Duodenal mucosa (tissue), 2 donors: Measurements from ENCODE around the gene SDK1.

Source experiments
- H3K27ac ChIP-seq: one replicate; pipeline ENCODE4 v1.7.0; 2013; ENCODE audit warnings: low read depth, low read length
- H3K27me3 ChIP-seq, 2 donors: one replicate each; pipeline ENCODE4 v1.7.0; 2013; ENCODE audit warnings: low read length in 2 of 2, control low read depth in 1 of 2; ENCODE audit not compliant: insufficient read depth in 2 of 2, control insufficient read depth in 1 of 2
- H3K36me3 ChIP-seq, 2 donors: one replicate each; pipeline ENCODE4 v1.7.0; 2013; ENCODE audit warnings: low read length in 2 of 2, control low read depth in 1 of 2; ENCODE audit not compliant: insufficient read depth in 2 of 2, control insufficient read depth in 1 of 2
- H3K4me1 ChIP-seq, 2 donors: one replicate each; pipeline ENCODE4 v1.7.0; 2013; ENCODE audit warnings: low read length in 2 of 2, control low read depth in 1 of 2; ENCODE audit not compliant: insufficient read depth in 2 of 2, control insufficient read depth in 1 of 2
- H3K4me3 ChIP-seq, 2 donors: one replicate each; pipeline ENCODE4 v1.7.0; 2013; ENCODE audit warnings: low read length in 2 of 2, low read depth in 1 of 2
- H3K9ac ChIP-seq, 2 donors: one replicate each; pipeline ENCODE4 v1.7.0; 2013; ENCODE audit warnings: low read length in 2 of 2, low read depth in 1 of 2
- H3K9me3 ChIP-seq, 2 donors: one replicate each; pipeline ENCODE4 v1.7.0; 2013; ENCODE audit warnings: low read length in 2 of 2, control low read depth in 1 of 2; ENCODE audit not compliant: control insufficient read depth in 1 of 2

Gene SDK1

DNA sequence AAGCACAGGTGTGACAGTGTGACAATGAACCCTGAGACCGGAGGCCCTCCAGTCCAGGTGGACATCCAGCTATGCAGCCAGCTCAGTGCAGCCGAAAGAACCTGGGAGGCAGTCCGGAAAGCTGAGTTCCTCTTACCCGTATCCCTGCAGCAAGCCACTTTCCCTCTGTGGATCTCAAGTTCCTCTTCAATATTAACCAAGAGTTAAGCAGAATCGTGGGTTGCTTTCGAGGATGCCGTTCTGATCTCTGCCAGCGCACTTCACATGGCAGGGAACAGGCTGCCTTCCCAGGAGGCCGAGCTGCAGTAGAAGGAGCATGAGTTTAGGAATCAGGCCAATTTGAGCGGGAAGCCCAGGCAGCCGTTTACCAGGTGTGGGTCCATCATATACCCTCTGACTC is 591.6 kb downstream of the SDK1 start:
- H3K9me3 ChIP-seq: no peaks in the 10 kb centered on the region
- H3K27me3 ChIP-seq: no peaks in the 10 kb centered on the region
- no peaks in the 10 kb centered on the region for H3K36me3 ChIP-seq
- H3K9ac ChIP-seq: no peak overlapping the region
- no peak overlapping the region for H3K4me3 ChIP-seq
- H3K4me1 ChIP-seq: no peaks in the 10 kb centered on the region
- no peak overlapping the region for H3K27ac ChIP-seq

DNA sequence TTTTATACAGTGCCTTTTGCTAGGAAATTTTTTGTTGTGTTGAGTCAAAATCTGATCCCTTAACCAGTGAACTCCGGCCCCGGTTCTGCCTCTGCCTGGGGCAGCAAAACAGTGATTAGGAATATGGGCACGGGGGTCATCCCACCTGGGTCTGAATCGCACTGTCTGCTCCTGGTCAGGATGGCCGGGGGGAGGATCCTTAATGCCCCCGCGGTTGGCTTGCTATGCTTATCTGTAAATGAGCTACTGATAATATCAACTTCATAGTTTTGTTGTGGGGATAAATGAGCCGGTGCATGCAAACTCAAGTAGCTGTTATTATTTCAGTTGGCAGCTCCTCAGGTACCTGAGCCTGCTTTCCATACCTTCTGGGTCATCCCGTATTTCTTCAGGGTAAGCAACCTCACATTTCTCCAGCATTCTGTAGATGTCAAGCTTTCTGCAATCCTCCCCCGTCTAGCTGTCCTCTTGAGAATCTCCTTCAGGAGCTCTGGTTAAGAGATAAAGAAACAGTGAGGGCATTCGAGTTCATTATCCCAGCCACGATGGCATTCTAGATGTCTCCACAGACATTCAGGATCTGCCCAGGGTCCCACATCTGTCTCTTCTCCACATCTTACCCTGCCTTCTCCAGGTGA is 592.2 kb downstream of the SDK1 start:
- Histone ChIP-seq H3K27me3 (no peaks in the 10 kb centered on the region), H3K9me3 (no peaks in the 10 kb centered on the region), H3K4me1 (no peaks in the 10 kb centered on the region), H3K36me3 (no peaks in the 10 kb centered on the region), H3K4me3 (no peak overlapping the region), H3K9ac (no peak overlapping the region), H3K27ac (no peak overlapping the region)

DNA sequence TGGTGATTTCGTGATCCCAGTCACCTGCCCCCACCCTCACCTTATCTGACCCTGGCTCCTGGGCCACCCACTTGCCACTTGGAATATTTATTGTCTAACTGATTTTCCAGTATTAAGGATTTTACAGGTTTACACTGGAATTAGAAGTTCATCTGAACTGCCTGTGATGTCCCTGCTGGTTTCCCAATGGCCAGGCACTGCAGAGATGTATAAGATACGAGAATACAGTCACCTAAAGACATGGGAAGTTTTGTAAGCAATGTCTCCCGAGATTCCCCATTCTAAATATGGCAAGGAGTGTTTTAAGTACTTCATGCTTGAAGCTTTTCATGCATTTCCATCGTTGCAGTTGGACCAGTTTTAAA is 592.7 kb downstream of the SDK1 start:
- Histone ChIP-seq H3K27me3 (no peaks in the 10 kb centered on the region), H3K9me3 (no peaks in the 10 kb centered on the region), H3K36me3 (no peaks in the 10 kb centered on the region)

DNA sequence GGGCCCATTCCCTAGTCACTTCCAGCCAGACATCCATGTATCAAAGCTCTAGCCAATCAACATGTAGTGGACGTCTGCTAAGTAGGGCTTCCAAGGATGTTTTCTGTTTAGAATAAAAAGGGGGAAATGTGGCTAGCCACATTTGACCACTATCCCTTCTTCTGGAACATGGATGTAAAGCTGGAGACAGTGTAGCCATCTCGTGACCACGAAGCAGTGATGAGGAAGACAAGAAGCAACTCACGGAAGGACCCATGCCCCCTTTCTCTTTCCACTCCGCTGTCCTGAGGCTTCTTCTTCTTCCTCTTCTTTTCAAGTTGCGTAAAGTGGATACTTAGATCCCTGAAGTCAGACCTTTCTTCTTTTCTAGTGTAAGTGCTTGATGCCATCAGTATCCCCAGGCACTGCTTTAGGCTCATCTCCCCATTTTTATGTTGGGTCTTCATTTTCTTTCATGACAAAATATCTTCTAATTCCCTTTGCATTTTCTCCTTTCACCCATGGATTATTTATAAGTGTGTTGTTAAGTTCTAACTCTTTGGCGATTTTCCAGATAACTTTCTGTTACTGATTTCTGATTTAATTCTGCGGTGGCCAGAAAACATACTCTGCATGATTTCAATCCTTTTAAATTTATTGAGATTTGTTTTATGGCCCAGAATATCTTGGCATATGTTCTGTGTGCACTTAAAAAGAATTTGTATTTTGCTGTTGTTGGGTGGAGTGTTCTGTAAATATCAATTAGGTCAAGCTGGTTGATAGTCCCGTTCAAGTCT is 594.5 kb downstream of the SDK1 start:
- no peaks in the 10 kb centered on the region for H3K36me3 ChIP-seq
- no peak overlapping the region for H3K27ac ChIP-seq

More for the DNA sequence above, 592.7 kb downstream of the SDK1 start:
- Histone ChIP-seq H3K4me3 (no peak overlapping the region), H3K9ac (no peak overlapping the region), H3K27ac (no peak overlapping the region), H3K4me1 (no peaks in the 10 kb centered on the region)

DNA sequence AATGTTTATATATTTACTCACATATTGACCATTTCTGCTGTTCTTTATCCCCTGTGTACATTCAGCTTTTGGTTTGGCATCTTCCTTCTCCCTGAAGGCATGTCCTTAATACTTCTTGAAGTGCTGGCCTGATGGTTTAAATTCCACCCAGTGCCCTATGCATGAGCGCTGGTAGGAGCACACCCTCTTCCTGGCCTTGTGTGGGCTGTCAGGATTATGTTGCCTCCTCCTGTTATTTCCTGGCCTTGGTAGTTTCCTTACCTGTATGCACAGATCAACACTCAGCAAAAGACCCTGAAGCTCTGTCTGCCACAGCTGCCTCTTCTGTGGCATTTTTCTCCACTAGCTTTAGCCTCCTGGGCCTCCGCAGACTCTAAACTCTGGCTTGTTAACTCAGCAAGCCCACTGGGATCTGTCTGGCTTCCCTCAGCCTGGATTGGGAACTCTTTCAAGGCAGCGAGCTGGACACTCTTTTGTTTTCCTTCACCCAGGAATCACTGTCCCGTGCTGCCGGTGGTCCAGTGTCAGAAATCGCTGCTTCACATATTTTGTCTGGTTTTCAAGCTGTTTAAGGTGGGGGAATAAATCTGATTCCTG is 595.2 kb downstream of the SDK1 start:
- H3K27me3 ChIP-seq: no peaks in the 10 kb centered on the region
- H3K4me3 ChIP-seq: no peak overlapping the region
- no peak overlapping the region for H3K27ac ChIP-seq
- H3K36me3 ChIP-seq: no peaks in the 10 kb centered on the region
- H3K9ac ChIP-seq: no peak overlapping the region
- H3K4me1 ChIP-seq: no peaks in the 10 kb centered on the region
- H3K9me3 ChIP-seq: no peaks in the 10 kb centered on the region

More for the DNA sequence above, 594.5 kb downstream of the SDK1 start:
- Histone ChIP-seq H3K27me3 (no peaks in the 10 kb centered on the region), H3K9ac (no peak overlapping the region), H3K4me3 (no peak overlapping the region), H3K9me3 (no peaks in the 10 kb centered on the region), H3K4me1 (no peaks in the 10 kb centered on the region)

DNA sequence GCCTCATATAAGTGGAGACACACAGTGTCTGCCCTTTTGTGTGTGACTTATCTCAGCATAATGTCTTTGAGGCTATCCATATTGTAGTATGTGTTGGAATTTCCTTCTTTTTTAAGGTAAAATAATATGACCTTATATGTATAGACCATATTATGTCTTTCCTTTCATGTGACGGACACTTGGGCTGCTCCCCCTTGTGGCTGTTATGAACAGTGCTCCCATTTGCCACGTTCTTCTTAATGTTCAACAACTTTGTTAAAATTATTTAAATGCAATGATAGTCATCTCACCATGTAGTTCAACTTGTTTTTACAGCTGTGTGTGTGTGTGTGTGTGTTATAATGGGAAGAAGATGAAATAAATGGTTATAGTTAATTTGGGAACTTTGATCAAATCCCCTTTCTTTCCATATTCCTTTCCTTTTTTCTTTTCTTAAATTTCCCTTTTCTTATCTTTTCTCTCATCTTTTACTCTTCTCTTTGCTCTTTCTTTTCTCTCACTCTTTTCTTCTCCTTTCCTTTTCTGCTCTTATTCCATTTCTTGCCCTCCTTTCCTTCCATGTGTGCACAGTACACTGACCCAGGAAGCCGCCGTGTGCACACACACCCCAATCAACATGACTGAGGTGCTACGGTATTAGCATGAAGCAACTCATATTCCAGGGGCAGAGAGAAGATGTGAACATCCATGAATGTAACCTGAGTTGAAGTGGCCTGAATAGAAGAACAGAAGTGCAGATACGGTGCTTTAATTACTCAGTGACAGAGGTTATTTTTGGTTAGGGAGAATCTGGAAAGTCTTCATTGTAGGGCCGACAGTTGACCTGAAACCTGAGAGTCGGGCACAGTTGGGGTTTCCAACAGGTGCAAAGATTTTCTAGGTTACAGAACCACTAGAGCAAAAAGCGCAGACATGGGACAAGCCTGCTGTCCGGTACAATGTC is 596.6 kb downstream of the SDK1 start:
- Histone ChIP-seq H3K4me1 (no peaks in the 10 kb centered on the region), H3K9ac (no peak overlapping the region), H3K9me3 (no peaks in the 10 kb centered on the region), H3K36me3 (no peaks in the 10 kb centered on the region), H3K27me3 (no peaks in the 10 kb centered on the region), H3K27ac (no peak overlapping the region), H3K4me3 (no peak overlapping the region)

DNA sequence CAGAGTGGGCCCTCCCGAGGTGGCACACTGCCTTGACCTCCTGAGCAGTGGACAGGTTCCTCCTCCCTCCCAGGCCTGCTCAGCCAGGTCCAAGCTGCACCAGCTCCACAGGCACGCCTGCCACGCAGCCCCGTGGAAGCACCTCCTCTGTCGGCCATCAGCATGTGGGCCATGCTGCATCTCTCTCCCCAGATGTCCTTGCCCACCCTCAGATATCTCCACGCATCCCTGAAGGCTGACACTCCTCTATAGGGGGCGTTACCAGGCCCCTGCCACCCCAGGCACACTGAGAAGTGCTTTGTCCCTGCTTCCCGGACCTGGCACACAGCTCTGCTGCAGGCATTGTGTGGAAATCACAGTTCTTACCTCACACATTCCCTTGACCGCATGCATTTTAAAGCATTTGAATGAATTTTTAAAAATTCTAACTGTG is 598.5 kb downstream of the SDK1 start:
- no peak overlapping the region for H3K9ac ChIP-seq
- no peak overlapping the region for H3K27ac ChIP-seq
- no peaks in the 10 kb centered on the region for H3K27me3 ChIP-seq
- no peaks in the 10 kb centered on the region for H3K36me3 ChIP-seq
- H3K4me3 ChIP-seq: no peak overlapping the region
- H3K9me3 ChIP-seq: no peaks in the 10 kb centered on the region
- H3K4me1 ChIP-seq: no peaks in the 10 kb centered on the region

DNA sequence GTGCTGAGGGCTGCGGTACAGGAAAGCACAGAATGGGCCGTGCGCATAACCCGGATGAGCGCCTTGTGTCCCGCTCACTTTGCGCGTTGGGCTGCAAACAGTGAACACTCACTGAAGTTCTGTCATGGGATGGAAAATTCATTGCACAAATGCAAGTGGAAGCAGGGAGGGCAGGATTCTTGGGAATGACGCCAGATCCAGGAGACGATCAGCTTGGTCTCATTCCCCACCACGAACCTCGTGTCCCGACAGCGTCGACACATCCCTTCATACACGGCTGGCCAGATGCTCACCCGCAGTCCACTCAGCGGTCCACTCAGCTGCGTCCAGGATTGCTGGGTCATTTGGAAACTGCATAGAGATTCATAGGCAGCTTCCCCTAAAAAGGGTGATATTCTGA is 607.1 kb downstream of the SDK1 start:
- no peaks in the 10 kb centered on the region for H3K36me3 ChIP-seq
- no peaks in the 10 kb centered on the region for H3K27me3 ChIP-seq
- H3K4me3 ChIP-seq: no peak overlapping the region
- no peaks in the 10 kb centered on the region for H3K9me3 ChIP-seq
- no peak overlapping the region for H3K9ac ChIP-seq
- H3K4me1 ChIP-seq: no peaks in the 10 kb centered on the region
- H3K27ac ChIP-seq: no peak overlapping the region

DNA sequence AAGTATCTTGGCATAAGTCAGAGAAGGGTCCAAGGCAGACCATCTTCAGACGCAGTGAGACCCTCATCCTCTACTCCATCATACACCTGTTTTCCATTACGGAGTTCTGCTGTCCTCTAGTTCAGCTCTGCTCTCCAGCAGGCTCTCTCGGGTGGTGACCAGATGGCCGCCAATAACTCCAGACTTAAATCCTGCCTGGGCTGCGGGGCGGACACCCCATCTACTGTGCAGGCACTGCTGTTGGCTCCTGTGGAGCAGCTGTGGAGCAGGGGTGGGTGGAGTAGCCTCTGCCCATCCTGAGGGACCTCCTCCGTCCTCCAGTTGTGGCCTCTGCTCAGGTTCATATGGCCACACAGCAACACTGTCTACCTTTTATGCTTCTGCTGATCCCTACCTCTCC is 608.1 kb downstream of the SDK1 start:
- no peak overlapping the region for H3K4me3 ChIP-seq
- H3K27me3 ChIP-seq: no peaks in the 10 kb centered on the region
- H3K36me3 ChIP-seq: no peaks in the 10 kb centered on the region
- no peak overlapping the region for H3K9ac ChIP-seq
- no peak overlapping the region for H3K27ac ChIP-seq
- H3K9me3 ChIP-seq: no peaks in the 10 kb centered on the region
- H3K4me1 ChIP-seq: no peaks in the 10 kb centered on the region
